GM12864 (cell line): ENCODE measurements around the gene PGGHG.

Experiments
- DNase-seq: peaks from one replicate; pipeline ENCODE4 v3.0.0-alpha.2; 2011; ENCODE audit warnings: low read depth
- H3K4me3 ChIP-seq: 2 replicates; pipeline ENCODE4 v1.5.1; 2011; ENCODE audit warnings: mild to moderate bottlenecking, low read depth, low read length, control low read depth
- CTCF ChIP-seq: IDR thresholded peaks from 2 replicates; pipeline ENCODE4 v1.5.1; 2011; ENCODE audit warnings: low read depth, mild to moderate bottlenecking, moderate library complexity, low read length, control low read depth, inconsistent platforms; ENCODE audit errors: missing control alignments

PGGHG gene

GRCh38 chr11:296171-297050 is 7.5 kb downstream of the PGGHG start:
- H3K4me3 ChIP-seq = no peak overlapping the region
- no peak for DNase-seq

GRCh38 chr11:297051-297585 is 8.2 kb downstream of the PGGHG start:
- TF ChIP-seq CTCF = no peak
- DNase-seq = no peak

More at GRCh38 chr11:296171-297050, 7.5 kb downstream of the PGGHG start:
- TF ChIP-seq CTCF = no peak

GRCh38 chr11:297586-298405 is 8.9 kb downstream of the PGGHG start:
- no peak for TF ChIP-seq CTCF
- no peak overlapping the region for H3K4me3 ChIP-seq
- no peak for DNase-seq

More at GRCh38 chr11:297051-297585, 8.2 kb downstream of the PGGHG start:
- H3K4me3 ChIP-seq = no peak overlapping the region

DNA sequence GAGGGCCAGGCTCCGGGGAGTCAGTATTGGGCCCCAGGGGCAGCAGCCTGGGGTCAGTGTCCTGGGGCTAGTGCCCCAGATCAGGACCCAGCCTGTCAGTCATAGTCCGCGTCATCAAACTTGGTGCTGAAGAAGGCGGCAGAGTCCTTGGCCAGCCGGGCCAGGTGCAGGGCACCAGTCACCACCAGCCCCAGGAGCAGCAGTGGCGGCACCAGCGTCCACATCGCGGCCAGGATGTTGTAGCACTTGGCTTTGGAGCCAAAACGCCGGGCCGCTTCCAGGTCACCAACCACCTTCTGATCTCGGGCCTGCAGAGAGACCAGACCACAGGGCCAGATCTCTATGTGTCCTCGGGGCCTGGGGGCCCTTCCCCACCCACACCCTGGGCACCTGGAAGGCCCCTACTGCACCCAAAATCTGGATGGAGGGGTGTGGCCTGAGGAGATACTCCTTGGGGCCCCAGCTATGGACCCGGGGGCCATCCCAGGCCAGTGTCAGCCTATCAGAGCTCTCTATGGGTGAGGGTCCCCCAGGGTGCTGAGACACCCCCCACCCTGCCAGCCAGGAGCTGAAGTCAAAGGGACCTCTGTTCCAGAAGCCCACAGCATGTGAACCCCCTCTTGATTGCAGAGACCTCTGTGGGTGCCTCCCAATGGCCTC is 9.6 kb downstream of the PGGHG start:
- TF ChIP-seq CTCF = no peak
- no peak for DNase-seq
- no peak overlapping the region for H3K4me3 ChIP-seq

GRCh38 chr11:299081-299891 is 10.4 kb downstream of the PGGHG start, which contains the start of gene IFITM5:
IFITM5 (minus strand) TSS chr11:299526; CDS start chr11:299490, 36 bp downstream.
- DNase-seq = no peak
- H3K4me3 ChIP-seq = no peak within 1 kb of the TSS
- TF ChIP-seq CTCF = no peak
